Measurements from ENCODE around the gene BCAR1. TPM values are rescaled to one million over a fixed set of nuclear protein-coding genes. Genes with fewer than 3 reads are reported as not detected.
"Not testable (repeated sequence)": the region's sequence is repeated elsewhere in the genome, so short reads cannot be mapped to it uniquely, and the experiment has no call there.

The BCAR1 gene
- total RNA-seq, 2 donors from 2014 or later, result 51.1 to 181 TPM

DNA sequence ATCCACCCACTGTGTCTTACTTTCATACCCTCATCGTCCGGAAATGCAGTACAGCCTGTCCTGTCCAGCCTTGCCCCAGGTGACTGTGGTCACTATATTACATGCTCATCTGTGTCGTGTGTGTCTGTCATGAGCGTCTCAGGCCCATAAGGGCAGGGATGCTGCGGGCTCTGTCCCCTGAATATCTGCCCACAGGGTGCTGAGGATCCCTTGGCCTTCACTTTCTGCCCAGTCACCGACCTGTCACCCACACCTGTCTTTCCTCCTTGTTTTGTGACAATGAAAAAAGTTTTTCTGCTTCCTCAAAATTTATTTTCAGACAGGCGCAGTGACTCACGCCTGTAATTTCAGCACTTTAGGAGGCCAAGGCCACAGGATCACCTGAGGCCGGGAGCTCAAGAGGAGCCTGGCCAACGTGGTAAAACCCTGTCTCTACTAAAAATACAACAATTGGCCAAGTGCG lies 34.0 kb downstream of the BCAR1 start:
- H3K27me3 ChIP-seq (replicated peaks; ENCODE audit: insufficient read depth), result no peaks in the 10 kb centered on the region
- H3K36me3 ChIP-seq, result no peaks in the 10 kb centered on the region
- intact Hi-C loops (cut with DNase I), result no loop called here
- no peak for TF ChIP-seq CTCF (IDR thresholded peaks at IDR 0.05)
- no peak for TF ChIP-seq POLR2A (IDR thresholded peaks at IDR 0.05)
- no peak for TF ChIP-seq POLR2AphosphoS5 (IDR thresholded peaks at IDR 0.05)
- H3K4me1 ChIP-seq (replicated peaks), result no peaks in the 10 kb centered on the region
- DNase-seq (ENCODE audit: low spot score), result no peak
- no peak overlapping the region for H3K27ac ChIP-seq
- WGBS, result 92% methylated on average over 11 of the region's 11 CpGs
- H3K9me3 ChIP-seq, result no peaks in the 10 kb centered on the region
- H3K4me3 ChIP-seq, result no peak overlapping the region

GRCh38 chr16:75216576-75216975 lies 34.8 kb downstream of the BCAR1 start:
- Histone ChIP-seq H3K9me3 (no peaks in the 10 kb centered on the region), H3K36me3 (no peaks in the 10 kb centered on the region), H3K27me3 (replicated peaks; ENCODE audit: insufficient read depth) (no peaks in the 10 kb centered on the region), H3K4me1 (replicated peaks) (no peaks in the 10 kb centered on the region), H3K27ac (no peak overlapping the region), H3K4me3 (no peak overlapping the region)
- no peak for DNase-seq (ENCODE audit: low spot score)
- intact Hi-C loops (cut with DNase I), result no loop called here
- WGBS, result 73% methylated on average over 7 of the region's 7 CpGs
- no peak for TF ChIP-seq POLR2A (IDR thresholded peaks at IDR 0.05)
- no peak for TF ChIP-seq POLR2AphosphoS5 (IDR thresholded peaks at IDR 0.05)
- TF ChIP-seq CTCF (IDR thresholded peaks at IDR 0.05), result no peak

DNA sequence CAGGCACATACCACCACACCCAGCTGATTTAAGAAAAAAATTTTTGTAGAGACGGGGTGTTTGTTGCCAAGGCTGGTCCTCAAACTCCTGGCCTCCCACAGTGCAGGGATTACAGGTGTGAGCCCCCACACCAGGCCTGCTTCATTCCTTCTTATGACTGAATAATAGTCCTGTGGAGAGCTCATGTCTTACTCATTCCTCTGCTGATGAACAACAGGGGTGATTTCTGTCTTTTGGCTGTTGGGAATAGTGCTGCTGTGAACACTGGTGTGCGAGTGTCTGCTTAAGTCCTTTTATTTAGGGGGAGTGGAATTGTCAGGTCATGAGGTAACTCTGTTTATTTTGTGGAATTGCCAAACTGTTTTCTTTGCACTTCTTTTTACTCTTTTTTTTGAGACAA lies 35.3 kb downstream of the BCAR1 start:
- WGBS, result 81% methylated on average over 2 of the region's 2 CpGs
- H3K27ac ChIP-seq, result no peak overlapping the region
- intact Hi-C loops (cut with DNase I), result no loop called here

GRCh38 chr16:75211286-75211685 lies 40.1 kb downstream of the BCAR1 start:
- 87% methylated on average over 10 of the region's 10 CpGs for WGBS
- not testable (repeated sequence) for H3K9me3 ChIP-seq; H3K27me3 ChIP-seq (replicated peaks; ENCODE audit: insufficient read depth)

More for the DNA sequence above, 35.3 kb downstream of the BCAR1 start:
- no peak for DNase-seq (ENCODE audit: low spot score)
- Histone ChIP-seq H3K27me3 (replicated peaks; ENCODE audit: insufficient read depth) (no peaks in the 10 kb centered on the region), H3K4me3 (no peak overlapping the region), H3K36me3 (no peaks in the 10 kb centered on the region), H3K9me3 (no peaks in the 10 kb centered on the region), H3K4me1 (replicated peaks) (no peaks in the 10 kb centered on the region)
- TF ChIP-seq POLR2A (IDR thresholded peaks at IDR 0.05) (no peak), CTCF (IDR thresholded peaks at IDR 0.05) (no peak), POLR2AphosphoS5 (IDR thresholded peaks at IDR 0.05) (no peak)

GRCh38 chr16:75209944-75210343 lies 41.5 kb downstream of the BCAR1 start:
- Histone ChIP-seq H3K27me3 (replicated peaks; ENCODE audit: insufficient read depth) (no peaks in the 10 kb centered on the region), H3K4me1 (replicated peaks) (no peaks in the 10 kb centered on the region), H3K27ac (no peak overlapping the region), H3K9me3 (no peaks in the 10 kb centered on the region), H3K4me3 (no peak overlapping the region), H3K36me3 (no peaks in the 10 kb centered on the region)
- 89% methylated on average over 5 of the region's 5 CpGs for WGBS
- TF ChIP-seq POLR2AphosphoS5 (IDR thresholded peaks at IDR 0.05) (no peak), CTCF (IDR thresholded peaks at IDR 0.05) (no peak), POLR2A (IDR thresholded peaks at IDR 0.05) (no peak)
- intact Hi-C loops (cut with DNase I), result no loop called here
- no peak for DNase-seq (ENCODE audit: low spot score)

More at GRCh38 chr16:75211286-75211685, 40.1 kb downstream of the BCAR1 start:
- H3K4me1 ChIP-seq (replicated peaks); intact Hi-C loops (cut with DNase I); H3K27ac ChIP-seq; H3K36me3 ChIP-seq; H3K4me3 ChIP-seq; DNase-seq (ENCODE audit: low spot score): not testable (repeated sequence)

DNA sequence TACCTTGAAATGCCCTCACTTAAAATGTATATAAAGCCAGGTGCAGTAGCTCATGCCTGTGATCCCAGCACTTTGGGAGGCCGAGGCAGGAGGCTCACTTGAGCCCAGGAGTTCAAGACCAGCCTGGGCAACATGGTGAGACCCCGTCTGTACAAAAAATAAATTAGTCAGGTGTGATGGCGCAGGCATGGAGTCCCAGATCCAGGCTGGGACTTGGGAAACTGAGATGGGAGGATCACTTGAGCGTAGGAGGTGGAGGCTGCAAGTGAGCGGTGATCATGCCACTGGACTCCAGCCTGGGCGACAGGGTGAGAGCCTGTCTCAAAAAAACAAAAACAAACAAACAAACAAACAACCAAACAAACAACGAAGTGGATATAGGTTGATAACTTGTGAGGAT lies 41.9 kb downstream of the BCAR1 start:
- H3K4me3 ChIP-seq; H3K4me1 ChIP-seq (replicated peaks); intact Hi-C loops (cut with DNase I); H3K27me3 ChIP-seq (replicated peaks; ENCODE audit: insufficient read depth); H3K27ac ChIP-seq; H3K36me3 ChIP-seq; H3K9me3 ChIP-seq; DNase-seq (ENCODE audit: low spot score): not testable (repeated sequence)
- WGBS, result 93% methylated on average over 7 of the region's 7 CpGs

Data from prostate gland (tissue), 2 donors.